ENCODE measurements around the gene ACSL3.

The ACSL3 gene

GRCh38 chr2:222902660-222903059 lies 41.8 kb downstream of the ACSL3 start:
- no peaks in the 10 kb centered on the region for H3K9me3 ChIP-seq (ENCODE audit: insufficient read depth, low read length)
- H3K4me1 ChIP-seq (ENCODE audit: insufficient read depth, insufficient read length), result peaks cover 3% of the 10 kb centered on the region
- TF ChIP-seq SUZ12 (IDR thresholded peaks at IDR 0.05; ENCODE audit: extremely low read depth, insufficient read depth, insufficient read length) (no peak), YY1 (IDR thresholded peaks at IDR 0.05; ENCODE audit: insufficient read depth, insufficient read length) (no peak), ZNF274 (IDR thresholded peaks at IDR 0.05; ENCODE audit: low read depth, low read length) (no peak)

GRCh38 chr2:222903234-222904220 lies 42.7 kb downstream of the ACSL3 start:
- H3K9me3 ChIP-seq (ENCODE audit: insufficient read depth, low read length), result no peaks in the 10 kb centered on the region
- TF ChIP-seq ZNF274 (IDR thresholded peaks at IDR 0.05; ENCODE audit: low read depth, low read length) (no peak), YY1 (IDR thresholded peaks at IDR 0.05; ENCODE audit: insufficient read depth, insufficient read length) (no peak), SUZ12 (IDR thresholded peaks at IDR 0.05; ENCODE audit: extremely low read depth, insufficient read depth, insufficient read length) (no peak)
- H3K27me3 ChIP-seq (ENCODE audit: insufficient read depth, insufficient read length), result no peaks in the 10 kb centered on the region
- peaks cover 10% of the 10 kb centered on the region for H3K36me3 ChIP-seq (ENCODE audit: insufficient read depth, insufficient read length, low read length)
- DNase-seq (ENCODE audit: low read depth, low spot score), result peak; percentile 22
- H3K4me1 ChIP-seq (ENCODE audit: insufficient read depth, insufficient read length), result peaks cover 3% of the 10 kb centered on the region
- H3K4me3 ChIP-seq (ENCODE audit: insufficient read length, low read depth), result no peak overlapping the region
- H3K9ac ChIP-seq (ENCODE audit: insufficient read length, low read depth), result no peak overlapping the region

More at GRCh38 chr2:222902660-222903059, 41.8 kb downstream of the ACSL3 start:
- DNase-seq (ENCODE audit: low read depth, low spot score), result no peak
- Histone ChIP-seq H3K36me3 (ENCODE audit: insufficient read depth, insufficient read length, low read length) (peaks cover 10% of the 10 kb centered on the region), H3K9ac (ENCODE audit: insufficient read length, low read depth) (no peak overlapping the region), H3K4me3 (ENCODE audit: insufficient read length, low read depth) (no peak overlapping the region), H3K27me3 (ENCODE audit: insufficient read depth, insufficient read length) (no peaks in the 10 kb centered on the region)

- no peak for DNase-seq (ENCODE audit: low read depth, low spot score)
- TF ChIP-seq SUZ12 (IDR thresholded peaks at IDR 0.05; ENCODE audit: extremely low read depth, insufficient read depth, insufficient read length) (no peak), ZNF274 (IDR thresholded peaks at IDR 0.05; ENCODE audit: low read depth, low read length) (no peak), YY1 (IDR thresholded peaks at IDR 0.05; ENCODE audit: insufficient read depth, insufficient read length) (no peak)
- no peak overlapping the region for H3K4me3 ChIP-seq (ENCODE audit: insufficient read length, low read depth)
- H3K27me3 ChIP-seq (ENCODE audit: insufficient read depth, insufficient read length), result no peaks in the 10 kb centered on the region
- H3K9ac ChIP-seq (ENCODE audit: insufficient read length, low read depth), result no peak overlapping the region
- H3K36me3 ChIP-seq (ENCODE audit: insufficient read depth, insufficient read length, low read length), result peaks cover 18% of the 10 kb centered on the region
- H3K9me3 ChIP-seq (ENCODE audit: insufficient read depth, low read length), result no peaks in the 10 kb centered on the region
- peaks cover 3% of the 10 kb centered on the region for H3K4me1 ChIP-seq (ENCODE audit: insufficient read depth, insufficient read length)
Observed at GRCh38 chr2:222904557-222905258, 43.9 kb downstream of the ACSL3 start.

GRCh38 chr2:222907048-222907447 lies 46.2 kb downstream of the ACSL3 start:
- Histone ChIP-seq H3K27me3 (ENCODE audit: insufficient read depth, insufficient read length) (no peaks in the 10 kb centered on the region), H3K36me3 (ENCODE audit: insufficient read depth, insufficient read length, low read length) (peaks cover 16% of the 10 kb centered on the region), H3K4me3 (ENCODE audit: insufficient read length, low read depth) (no peak overlapping the region), H3K9ac (ENCODE audit: insufficient read length, low read depth) (no peak overlapping the region), H3K4me1 (ENCODE audit: insufficient read depth, insufficient read length) (peaks cover 3% of the 10 kb centered on the region), H3K9me3 (ENCODE audit: insufficient read depth, low read length) (no peaks in the 10 kb centered on the region)
- TF ChIP-seq YY1 (IDR thresholded peaks at IDR 0.05; ENCODE audit: insufficient read depth, insufficient read length), result no peak
- TF ChIP-seq SUZ12 (IDR thresholded peaks at IDR 0.05; ENCODE audit: extremely low read depth, insufficient read depth, insufficient read length), result no peak
- TF ChIP-seq ZNF274 (IDR thresholded peaks at IDR 0.05; ENCODE audit: low read depth, low read length), result no peak
- no peak for DNase-seq (ENCODE audit: low read depth, low spot score)

GRCh38 chr2:222907790-222908441 lies 47.1 kb downstream of the ACSL3 start:
- TF ChIP-seq SUZ12 (IDR thresholded peaks at IDR 0.05; ENCODE audit: extremely low read depth, insufficient read depth, insufficient read length) (no peak), ZNF274 (IDR thresholded peaks at IDR 0.05; ENCODE audit: low read depth, low read length) (no peak), YY1 (IDR thresholded peaks at IDR 0.05; ENCODE audit: insufficient read depth, insufficient read length) (no peak)
- peaks cover 23% of the 10 kb centered on the region for H3K36me3 ChIP-seq (ENCODE audit: insufficient read depth, insufficient read length, low read length)
- no peak overlapping the region for H3K4me3 ChIP-seq (ENCODE audit: insufficient read length, low read depth)
- H3K9me3 ChIP-seq (ENCODE audit: insufficient read depth, low read length), result no peaks in the 10 kb centered on the region
- DNase-seq (ENCODE audit: low read depth, low spot score), result peak; percentile 85
- H3K9ac ChIP-seq (ENCODE audit: insufficient read length, low read depth), result no peak overlapping the region
- no peaks in the 10 kb centered on the region for H3K27me3 ChIP-seq (ENCODE audit: insufficient read depth, insufficient read length)
- peaks cover 3% of the 10 kb centered on the region for H3K4me1 ChIP-seq (ENCODE audit: insufficient read depth, insufficient read length)

DNA sequence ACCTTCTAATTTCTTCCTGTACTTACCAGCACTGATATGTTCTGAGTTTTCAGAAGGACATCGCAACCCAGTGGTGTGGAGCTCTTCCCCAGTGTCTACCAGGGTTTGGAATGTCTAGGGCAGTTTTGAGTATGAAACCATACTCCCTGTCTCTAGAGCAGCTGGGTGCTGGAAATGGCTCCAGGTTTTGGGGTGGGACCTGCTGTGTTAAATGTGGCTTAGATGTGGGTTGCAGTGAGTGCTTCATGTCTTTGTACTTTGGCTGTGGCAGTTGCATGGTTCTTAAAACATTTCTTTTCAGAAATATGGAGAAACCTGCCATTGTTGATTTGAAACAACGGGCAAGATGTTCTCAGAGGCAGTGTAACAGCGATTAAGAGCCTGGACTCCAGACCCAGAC lies 48.5 kb downstream of the ACSL3 start:
- Histone ChIP-seq H3K4me1 (ENCODE audit: insufficient read depth, insufficient read length) (peaks cover 3% of the 10 kb centered on the region), H3K36me3 (ENCODE audit: insufficient read depth, insufficient read length, low read length) (peaks cover 29% of the 10 kb centered on the region), H3K9me3 (ENCODE audit: insufficient read depth, low read length) (no peaks in the 10 kb centered on the region), H3K27me3 (ENCODE audit: insufficient read depth, insufficient read length) (no peaks in the 10 kb centered on the region), H3K4me3 (ENCODE audit: insufficient read length, low read depth) (no peak overlapping the region), H3K9ac (ENCODE audit: insufficient read length, low read depth) (no peak overlapping the region)
- DNase-seq (ENCODE audit: low read depth, low spot score), result no peak
- TF ChIP-seq SUZ12 (IDR thresholded peaks at IDR 0.05; ENCODE audit: extremely low read depth, insufficient read depth, insufficient read length) (no peak), YY1 (IDR thresholded peaks at IDR 0.05; ENCODE audit: insufficient read depth, insufficient read length) (no peak), ZNF274 (IDR thresholded peaks at IDR 0.05; ENCODE audit: low read depth, low read length) (no peak)

All from NT2/D1 (cell line).